HG03103 (cell line): ENCODE results near the gene PTH1R.

ENCODE experiments used
- ATAC-seq: cut with Tn5 transposase; IDR thresholded peaks from one replicate; pipeline ENCODE4 v1.9.1; 2021; ENCODE audit warnings: low read depth; ENCODE audit not compliant: unreplicated experiment

Gene PTH1R

DNA sequence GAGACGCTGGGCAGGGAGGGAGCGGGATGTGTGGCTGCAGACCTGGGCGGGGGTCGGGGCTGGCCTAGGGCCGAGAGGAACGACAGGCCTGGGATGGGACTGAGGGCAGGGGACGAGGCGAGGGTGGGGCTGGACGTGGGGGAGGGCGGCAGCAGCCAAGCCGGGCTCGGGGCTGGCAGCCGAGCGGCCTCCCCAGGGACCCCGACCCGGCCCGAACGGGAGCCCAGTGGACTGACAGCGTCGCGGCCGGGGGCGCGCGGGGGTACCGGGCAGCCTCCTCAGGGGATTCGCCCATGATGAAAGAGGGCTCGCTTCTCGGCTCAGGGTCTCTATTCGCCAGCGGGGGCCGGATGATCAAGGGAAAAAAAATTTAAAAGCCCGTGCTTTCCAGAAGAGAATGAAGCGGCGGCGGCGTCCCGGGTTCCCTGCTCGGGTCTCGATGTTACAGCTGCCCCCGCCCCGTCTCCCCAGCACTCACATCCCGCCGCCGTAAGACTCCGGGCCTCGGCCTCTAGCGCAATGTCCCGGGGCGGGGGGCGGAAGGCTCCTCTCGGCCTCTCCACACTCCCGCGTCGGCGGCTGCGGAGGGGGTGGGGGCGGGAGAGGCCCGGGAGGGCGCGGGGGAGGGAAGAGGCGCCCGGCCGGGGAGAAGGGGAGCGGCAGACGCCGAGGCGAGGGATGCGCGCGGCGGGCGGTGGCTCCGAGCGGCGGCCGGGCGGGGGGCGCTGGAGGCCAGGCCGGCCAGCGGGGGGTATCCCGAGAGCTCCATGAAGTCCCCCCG lies 4.3 kb downstream of the PTH1R start:
- no peak for ATAC-seq

DNA sequence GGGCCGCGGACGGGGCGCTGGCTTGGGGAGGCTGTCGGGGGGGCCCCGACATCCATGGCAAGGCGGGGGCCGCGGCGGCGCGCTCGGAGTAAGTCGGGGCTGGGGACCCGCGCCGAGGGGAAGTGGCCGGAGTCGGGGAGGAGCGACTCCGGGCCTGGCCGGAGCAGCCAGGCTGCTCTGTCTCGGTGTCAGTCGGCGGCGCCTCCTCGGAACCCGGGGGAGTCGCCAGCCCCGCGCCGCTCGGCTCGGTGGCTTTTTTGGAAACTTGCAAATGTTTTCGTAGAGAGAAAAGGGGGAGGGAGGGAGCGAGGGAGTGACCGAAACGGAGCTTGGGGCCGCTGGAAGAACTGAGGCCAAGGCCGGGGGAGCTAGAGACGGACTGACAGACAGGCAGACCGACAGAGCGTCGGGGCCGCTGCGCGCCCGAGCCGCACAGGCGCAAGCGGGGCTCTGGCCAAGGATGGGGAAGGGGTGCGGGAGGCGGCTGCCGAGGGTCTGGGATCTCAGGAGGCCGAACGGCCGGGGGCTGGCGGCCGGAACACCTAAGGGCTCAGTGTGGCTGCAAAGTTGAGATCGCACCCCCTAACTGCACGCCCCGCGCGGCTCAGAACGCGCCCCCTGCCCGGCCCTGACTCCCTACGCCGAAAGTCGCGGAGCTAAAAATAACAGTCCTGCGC lies 5.0 kb downstream of the PTH1R start:
- ATAC-seq, result no peak

DNA sequence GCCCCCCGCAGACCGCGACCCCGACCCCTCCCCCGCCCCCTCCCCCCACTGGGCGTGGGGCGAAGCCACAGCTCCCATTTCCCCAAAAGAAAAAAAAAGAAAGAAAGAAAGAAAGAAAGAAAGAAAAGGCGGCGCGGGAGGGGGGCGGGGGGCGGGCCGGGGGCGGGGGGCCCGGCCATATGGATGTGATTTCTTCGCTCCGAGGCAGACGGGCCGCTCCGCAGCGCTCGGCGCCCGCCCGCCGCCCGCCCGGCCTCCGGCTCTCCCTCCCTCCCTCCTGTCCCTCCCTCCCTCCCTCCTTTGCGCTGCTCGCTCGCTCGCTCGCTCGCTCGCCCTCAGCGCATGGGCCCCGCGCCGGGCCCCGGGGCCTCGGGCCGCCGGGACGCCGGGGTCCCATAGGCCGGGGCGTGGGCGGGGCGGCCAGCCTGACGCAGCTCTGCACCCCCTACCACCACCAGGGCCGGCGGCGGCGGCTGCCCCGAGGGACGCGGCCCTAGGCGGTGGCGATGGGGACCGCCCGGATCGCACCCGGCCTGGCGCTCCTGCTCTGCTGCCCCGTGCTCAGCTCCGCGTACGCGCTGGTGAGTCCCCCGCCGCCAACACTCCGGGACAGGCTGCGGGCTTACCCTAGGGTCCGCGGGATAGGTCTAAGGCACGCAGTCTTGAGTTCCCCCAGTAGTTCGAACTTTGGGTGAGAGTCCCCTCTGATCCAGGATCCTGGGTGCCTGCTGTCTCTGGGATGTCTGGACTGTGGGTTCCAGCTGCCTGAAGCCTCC lies 5.7 kb downstream of the PTH1R start:
- no peak for ATAC-seq

DNA sequence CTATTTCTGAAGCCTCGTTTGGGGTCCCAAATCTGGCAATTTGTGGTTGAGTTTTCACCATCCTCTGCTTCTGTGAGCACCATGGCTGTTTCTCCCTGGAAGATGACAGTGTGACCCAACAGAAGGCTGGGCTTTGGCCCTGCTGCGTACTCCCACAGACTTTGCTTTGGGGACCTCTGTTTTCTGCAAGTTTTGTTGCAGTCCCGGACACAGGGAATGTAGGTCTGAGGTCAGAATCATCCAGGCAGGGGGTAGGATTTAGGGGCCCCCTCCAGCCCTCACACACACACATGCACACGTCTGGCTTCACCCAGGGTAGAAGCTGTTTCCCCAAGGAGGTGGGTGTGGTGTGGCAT lies 6.3 kb downstream of the PTH1R start:
- ATAC-seq, result no peak

DNA sequence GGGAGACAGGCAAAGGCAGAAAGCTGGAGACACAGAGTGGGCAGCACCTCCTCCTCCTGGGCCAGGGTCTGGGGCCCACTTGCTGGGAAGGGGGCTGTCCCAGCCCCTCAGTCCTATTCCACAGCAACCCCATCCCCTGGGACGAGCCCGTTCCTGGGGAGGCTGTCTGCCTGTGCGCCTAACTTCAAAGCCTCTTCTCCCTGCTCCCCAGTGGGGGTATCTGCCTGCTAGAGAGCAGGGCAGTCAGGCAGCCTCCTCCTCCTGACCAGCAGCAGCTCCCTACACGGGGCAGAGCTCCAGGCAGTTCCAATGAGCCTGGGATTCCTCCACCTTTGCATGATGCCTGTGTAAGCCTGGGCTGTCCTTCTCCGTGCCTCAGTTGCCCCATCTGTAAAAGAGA lies 6.9 kb downstream of the PTH1R start:
- no peak for ATAC-seq

DNA sequence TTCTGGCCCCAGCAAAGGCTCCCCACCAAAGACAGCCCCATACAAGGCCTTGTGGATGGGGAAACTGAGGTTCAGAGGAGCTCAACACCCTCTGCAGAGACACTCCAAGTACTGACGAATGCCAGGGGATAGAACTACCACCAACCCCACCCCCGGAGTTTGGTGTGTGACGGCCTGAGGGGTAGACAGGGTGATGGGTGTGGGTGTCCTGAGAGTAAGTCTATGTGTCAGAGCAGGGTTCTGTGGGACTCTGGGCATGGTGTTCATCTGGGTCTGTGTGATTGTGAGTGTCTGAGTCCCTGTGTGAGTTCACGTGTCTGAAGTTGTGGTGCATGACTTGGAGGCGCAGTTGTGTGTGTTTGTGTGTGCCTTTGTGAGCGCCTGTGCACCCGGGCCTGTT lies 7.4 kb downstream of the PTH1R start:
- ATAC-seq, result no peak

DNA sequence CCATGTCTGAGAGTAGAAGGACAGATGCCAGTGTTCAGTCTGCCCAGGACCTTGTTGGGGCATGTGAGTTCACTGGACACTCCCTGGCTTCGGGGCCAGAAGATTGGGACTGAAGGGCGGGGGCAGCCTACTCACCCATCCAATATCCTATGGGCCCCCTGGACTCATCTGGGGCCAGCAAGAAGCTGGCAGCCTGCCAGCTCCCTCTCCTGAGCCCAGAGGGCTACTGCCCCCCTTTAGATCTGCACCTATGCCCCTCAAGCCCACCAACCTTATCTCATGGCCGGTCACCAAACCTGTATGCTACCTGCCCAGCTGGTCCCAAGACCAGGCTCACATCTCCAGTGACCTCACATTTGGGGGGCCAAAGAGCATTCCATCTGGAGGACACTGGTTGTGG lies 8.1 kb downstream of the PTH1R start:
- no peak for ATAC-seq

DNA sequence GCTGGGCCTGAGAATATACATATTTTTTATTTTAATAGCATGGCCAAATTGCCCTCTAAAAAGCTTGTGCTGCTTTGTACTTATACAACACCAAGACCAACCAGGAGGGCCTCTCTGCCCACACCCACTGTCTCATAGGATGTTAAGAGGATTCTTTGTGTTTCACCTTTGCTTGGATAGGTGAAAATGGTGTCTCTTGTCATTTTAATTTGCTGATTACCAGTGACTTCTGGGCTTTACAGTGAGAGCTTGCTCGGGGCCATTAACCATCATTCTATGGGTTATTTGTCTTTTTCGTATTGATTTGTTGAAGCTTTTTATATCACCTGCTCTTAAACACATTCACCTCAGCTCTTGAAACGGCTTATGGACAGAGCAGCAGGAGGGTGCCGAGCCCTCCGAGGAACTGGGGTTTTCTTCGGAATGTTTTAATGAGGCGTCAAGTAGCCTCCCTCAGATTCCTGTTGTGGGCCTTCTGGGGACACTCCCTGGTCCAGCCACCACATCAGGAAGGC lies 10.5 kb downstream of the PTH1R start:
- ATAC-seq, result no peak

DNA sequence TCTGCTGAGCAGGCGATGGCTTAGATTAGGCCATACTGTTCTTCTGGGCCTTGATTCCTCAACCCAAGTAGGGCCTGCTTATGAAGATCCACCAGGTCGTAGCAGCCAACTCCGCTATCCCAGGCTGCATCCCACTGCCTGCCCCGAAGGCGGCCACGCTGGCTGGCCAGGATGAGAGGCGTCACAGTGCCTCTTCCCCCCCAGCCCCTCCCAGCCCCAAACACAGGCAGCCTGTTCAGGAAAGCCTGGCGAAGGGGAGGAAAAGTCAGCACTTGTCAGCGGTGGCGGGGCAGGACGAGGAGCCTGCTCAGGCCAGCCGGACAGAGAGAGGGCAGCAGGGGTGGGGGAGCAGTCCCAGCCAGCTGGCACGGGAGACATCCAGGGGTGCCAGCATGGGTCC lies 11.2 kb downstream of the PTH1R start:
- ATAC-seq, result no peak

DNA sequence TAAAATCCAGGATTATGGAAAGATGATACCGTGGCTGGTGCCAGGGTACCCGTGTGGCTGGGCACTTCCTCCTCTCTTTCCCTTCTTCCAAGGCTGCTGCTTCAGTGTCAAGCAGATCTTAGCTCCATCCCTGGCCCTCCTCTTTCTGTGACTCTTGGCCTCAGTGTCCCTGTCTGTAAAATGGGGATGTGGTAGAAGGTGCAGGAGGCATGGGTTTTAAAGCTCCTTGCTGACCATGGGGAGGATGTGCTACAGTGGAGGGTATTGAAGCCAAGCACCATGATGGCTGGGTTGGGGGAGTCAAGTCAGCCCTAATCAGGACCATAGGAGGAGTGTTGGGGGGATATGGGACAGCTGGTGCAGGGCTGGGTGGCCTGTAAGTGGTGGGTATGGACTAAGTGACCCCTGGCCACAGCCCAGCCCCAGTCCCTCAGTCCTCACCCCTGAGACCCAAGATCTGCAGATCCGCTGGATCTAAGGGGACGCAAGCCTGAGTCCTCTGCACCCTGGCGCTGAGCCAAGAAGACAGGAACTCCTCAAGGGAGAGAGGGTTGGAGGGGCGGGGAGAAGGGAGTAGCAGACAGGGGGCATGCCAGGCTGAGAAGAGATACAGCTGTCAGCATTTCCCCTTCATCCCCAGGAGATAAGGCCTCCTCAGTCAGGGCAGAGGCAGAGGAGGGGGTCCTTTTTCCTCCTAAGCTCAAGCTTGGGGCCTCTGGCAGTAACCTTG lies 12.0 kb downstream of the PTH1R start:
- no peak for ATAC-seq

DNA sequence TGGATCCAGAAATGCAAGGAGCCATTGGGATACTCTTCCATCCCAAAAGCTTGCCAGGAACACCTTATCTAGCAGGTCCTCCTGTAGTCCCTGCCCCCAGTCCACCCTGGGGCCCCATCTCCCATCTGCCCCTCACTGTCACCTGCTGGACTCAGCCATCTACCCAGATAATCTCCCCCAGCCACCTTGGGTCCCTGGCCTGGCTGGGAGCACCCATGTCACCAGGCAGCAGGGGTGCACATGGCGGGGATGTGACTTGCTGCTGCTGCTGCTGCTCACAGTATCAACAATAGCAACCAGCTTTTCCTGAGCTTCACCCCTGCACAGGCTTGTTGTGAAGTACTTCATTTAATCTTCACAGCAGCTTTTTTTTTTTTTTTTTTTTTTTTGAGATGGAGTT lies 12.6 kb downstream of the PTH1R start:
- ATAC-seq, result no peak

DNA sequence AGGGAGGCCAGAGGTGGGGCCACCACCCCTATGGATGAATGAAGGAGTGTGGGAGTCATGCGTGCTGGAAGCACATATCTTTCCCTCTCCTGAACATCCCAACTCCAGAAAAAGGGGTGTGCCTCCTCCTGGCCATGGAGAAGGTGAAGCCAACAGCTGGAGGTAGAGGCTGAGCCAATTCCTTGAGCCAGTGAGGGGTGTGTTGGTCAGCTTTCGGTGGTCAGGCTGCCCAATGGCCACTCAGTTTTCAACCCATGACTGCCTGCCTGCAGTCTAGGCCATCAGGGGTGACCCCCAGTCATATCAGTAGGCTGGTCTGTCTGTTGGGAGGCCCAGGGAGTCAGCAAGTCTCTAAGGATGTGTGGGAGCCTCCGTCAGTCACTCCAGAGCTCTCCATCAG lies 13.6 kb downstream of the PTH1R start:
- no peak for ATAC-seq

DNA sequence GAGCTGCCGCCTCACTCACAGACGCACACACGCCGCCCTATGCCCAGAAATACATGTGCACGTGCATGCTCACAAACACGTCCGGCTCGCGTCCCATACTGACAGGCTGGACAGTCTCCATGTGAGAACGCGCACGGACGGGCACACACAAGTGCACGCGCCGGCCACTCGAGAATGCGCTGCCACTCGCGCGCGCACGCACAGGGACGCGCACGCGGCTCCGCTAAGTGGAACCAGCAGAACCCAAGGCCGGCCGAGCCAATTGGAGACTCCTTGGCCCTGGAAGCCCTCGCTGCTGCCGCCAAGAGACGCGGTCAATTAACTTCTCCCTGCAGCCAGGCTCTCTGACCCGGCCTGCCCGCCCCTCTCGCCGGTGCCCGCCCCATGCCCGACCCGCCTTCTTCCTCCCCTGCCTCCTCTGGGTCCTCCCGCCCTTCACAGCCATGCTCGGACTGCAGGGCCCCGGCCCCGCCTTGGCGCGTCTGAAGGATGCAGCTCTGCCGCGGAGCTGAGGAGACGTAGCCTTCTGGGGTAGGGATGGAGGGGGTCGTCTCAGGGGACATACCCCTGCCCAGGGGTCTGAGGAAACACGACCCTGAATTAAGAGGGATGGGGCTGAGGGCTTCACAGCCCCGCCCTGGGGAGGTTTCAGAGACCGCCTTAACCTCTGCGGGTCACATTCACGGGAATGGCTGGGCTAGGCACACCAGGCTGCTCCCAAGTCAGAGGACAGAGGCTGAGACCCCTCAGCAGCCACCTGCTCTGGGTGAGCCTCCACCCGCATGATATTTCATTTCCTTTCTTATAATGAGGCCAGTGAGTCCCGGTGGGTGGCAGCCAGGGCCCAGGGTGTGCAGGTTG lies 15.0 kb downstream of the PTH1R start:
- no peak for ATAC-seq

DNA sequence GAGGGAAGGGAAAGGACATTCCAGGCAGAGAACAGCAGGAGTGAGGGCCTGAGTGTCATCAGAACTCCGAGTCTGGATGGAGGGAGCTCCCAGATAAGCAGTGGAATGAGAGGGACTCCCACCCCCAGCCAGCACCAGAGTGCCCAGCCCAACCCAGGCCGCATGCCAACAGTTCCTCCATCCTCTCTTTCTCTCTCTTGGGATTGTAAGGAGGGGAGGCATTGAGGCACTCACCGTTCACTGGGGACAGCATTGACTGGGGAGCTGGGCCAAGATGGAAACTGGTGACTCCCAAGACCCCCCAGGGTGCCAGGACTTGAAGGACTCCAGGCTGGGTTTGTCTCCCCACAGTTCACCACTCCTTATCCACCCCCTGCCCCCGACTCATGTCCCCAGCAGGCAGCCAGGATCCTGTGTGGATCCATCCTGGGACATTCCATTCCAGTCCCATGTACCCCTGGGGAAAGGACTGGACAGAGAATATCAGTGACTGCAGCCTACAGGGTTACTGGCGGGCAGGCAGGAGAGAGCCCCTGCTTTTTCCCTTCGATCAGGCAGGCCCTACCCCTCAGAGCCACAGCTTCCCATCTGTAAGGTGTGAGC lies 15.7 kb downstream of the PTH1R start:
- no peak for ATAC-seq

DNA sequence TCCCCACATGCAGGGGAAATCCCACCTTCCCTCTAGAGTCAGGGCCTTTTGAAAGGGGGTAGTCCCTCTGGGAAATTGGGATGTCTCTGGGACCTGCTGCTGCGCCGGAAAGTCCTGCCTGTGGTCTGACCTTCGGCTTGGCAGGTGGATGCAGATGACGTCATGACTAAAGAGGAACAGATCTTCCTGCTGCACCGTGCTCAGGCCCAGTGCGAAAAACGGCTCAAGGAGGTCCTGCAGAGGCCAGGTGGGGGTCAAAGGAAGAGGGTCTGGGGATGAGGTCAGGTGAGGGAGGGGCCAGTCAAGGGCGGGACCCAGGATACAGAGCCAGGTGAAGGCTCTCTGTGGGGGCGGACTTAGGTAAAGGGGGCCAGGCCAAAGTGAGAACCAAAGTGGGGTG lies 16.2 kb downstream of the PTH1R start:
- ATAC-seq, result no peak

DNA sequence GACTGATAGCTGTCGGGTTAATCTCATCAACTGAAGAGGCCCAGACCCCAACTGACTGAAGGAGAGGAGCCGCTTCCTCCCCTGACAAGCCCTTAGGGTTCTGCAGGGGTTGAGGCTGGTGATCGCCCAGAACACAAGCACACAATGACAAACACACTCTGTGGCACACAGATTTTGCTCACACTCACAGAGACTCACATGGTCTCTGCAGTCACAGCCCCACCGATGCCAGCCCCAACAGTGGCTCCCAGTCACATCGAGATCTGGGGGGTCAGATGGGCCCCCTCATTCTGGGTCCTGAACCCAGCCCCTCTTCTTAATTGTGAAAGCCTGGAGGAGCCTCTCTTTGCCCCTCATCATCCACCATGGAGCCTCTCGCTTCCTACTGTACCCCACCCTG lies 16.7 kb downstream of the PTH1R start:
- ATAC-seq, result no peak

DNA sequence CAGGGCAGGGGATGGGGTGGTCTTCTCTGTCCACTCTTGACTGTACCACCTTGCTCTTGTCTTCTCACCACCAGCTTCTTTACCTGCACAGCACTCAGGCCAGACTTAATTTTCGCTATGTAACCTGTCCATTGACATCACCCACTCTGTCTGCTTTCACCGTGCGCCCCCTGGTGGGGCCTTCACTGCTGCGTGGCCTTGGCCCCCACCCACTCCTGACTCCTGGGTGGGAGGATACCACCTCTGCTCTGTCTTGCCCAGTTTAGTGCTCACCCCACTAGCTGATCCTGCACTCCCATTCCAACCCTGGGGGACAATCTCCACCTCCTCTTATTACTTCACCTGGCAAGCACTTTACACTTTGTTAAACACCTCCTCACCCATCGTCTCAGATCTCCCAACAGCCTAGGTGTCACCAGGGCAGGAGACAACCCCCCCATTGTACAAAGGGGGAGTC lies 17.7 kb downstream of the PTH1R start:
- no peak for ATAC-seq

DNA sequence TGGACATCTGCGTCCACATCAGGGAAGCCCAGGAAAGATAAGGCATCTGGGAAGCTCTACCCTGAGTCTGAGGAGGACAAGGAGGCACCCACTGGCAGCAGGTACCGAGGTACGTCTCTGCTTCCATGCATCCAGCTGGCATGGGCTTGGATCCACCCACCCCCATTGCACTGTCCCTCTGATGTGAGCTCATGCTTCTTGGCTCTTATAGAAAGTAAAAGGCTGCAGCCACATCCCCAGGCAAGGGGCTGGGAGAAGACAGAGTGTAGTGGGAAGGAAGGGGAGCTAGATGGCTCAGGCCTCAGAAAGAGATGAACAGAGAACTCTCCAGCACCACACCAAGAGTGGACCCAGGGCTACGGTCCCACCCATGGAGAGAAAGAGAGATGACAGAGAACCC lies 18.2 kb downstream of the PTH1R start:
- no peak for ATAC-seq

DNA sequence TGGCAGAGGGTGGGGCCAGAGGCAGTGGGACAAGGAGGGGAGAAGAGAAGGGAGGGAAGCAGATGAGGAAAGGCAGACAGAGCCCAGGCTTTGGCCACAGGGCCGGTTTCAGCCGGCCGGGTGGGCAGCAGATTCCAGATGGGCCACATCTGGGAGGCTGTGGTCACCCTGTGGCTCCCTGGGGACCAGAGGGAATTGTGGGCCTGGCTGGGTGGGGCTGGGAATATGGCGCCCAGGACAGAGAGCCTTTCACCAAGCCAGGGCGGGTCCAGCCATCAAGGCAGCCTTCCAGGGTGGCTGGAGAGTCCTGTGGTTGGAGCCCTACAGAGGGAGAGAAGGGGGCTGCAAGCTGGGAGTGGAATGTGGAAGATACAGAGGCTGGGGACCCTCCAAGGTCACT lies 18.9 kb downstream of the PTH1R start:
- no peak for ATAC-seq
